Measurements from ENCODE around the gene ZNF317.
A peak's percentile ranks its signal among the peaks of the same experiment; 100 is the strongest.

The ZNF317 gene

GRCh38 chr19:9178901-9179300, 38.7 kb downstream of the ZNF317 start, which contains the start of gene OR7D2:
OR7D2 (plus strand) TSS chr19:9178979; CDS start chr19:9185782, 6,803 bp downstream.
- no peak for DNase-seq

- no peak for DNase-seq
Observed at GRCh38 chr19:9183000-9183399, 42.8 kb downstream of the ZNF317 start.

- no peak for DNase-seq
Observed at GRCh38 chr19:9187191-9187590, 47.0 kb downstream of the ZNF317 start.

- DNase-seq, result no peak
Observed at GRCh38 chr19:9189535-9189934, 49.3 kb downstream of the ZNF317 start.

- peak; percentile 1 for DNase-seq
Observed at GRCh38 chr19:9198044-9198443, 57.8 kb downstream of the ZNF317 start.

- DNase-seq, result peak; percentile 48
Observed at GRCh38 chr19:9205501-9206113, 65.4 kb downstream of the ZNF317 start.
